ENCODE data around the gene CHST15.

- TF ChIP-seq CTCF (IDR thresholded peaks at IDR 0.05; ENCODE audit: insufficient read depth, low read length), result no peak
- TF ChIP-seq POLR2AphosphoS5 (IDR thresholded peaks at IDR 0.05; ENCODE audit: low read depth), result no peak
- no peak for TF ChIP-seq REST (IDR thresholded peaks at IDR 0.05; ENCODE audit: insufficient replicate concordance, low read depth)
These were observed 96.4 kb downstream of the CHST15 start for GRCh38 chr10:123997013-123997412.
